RKO (cell line): ENCODE data around the gene SLC39A3.

Experiments used
- DNase-seq: peaks from one replicate; pipeline ENCODE4 v3.0.0-alpha.2; 2016; ENCODE audit warnings: low spot score

The SLC39A3 gene, protein sequence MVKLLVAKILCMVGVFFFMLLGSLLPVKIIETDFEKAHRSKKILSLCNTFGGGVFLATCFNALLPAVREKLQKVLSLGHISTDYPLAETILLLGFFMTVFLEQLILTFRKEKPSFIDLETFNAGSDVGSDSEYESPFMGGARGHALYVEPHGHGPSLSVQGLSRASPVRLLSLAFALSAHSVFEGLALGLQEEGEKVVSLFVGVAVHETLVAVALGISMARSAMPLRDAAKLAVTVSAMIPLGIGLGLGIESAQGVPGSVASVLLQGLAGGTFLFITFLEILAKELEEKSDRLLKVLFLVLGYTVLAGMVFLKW

DNA sequence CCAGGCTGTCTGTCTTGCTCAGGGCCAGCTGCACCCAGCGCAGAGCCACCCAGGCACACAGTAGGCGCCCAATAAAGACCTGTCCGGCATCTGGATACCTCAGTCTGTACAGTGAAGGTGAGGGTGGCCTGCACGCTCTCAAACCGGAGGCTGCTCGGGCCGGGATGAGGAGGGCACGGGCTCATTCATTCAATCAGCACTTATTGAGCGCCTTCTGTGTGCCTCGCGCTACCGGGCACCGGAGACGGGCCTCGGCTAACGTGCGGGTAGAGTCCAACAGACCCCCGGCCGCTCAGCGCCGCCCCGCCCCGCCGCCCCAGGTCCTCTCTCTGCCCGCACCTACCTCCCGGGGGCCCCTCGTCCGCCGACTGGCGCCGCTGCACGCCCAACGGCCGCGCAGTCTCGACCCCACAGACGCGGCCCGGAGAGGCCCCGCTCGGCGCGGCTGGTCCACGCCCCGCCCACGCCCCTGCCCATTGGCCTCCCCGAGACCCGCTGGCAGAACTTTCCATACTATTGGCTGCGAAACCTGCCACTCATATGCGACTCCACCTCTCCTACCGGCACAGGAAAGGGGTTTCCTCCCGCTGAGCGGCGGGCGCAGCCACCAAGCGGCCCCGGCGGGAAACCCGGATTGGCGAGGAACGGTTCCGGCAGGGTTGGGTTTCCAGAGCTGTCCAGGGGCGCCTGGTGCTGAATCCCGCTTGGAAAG, at the start of gene SLC39A3:
Gene SLC39A3 (minus strand): TSS at position 416 of the 712 bp plus-strand sequence. CDS start 2,760 bp downstream, outside the sequence.
- peak; percentile 97 for DNase-seq

DNA sequence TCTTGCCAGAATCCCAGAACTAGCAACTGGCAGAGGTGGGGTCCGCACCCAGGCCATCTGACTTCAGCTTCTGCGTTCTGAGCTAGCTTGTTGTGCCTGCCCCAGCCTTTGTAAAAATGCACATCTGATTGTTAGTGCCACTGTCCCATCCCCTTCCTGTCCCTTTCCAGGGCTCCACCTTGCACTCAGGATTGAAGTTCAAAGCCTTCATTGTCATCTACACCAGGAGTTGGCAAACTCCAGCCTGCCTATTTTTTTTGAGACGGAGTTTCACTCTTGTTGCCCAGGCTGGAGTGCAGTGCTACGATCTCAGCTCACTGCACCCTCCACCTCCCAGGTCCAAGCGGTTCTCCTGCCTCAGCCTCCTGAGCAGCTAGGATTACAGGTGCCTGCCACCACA, 48.4 kb upstream of the SLC39A3 start:
- DNase-seq = no peak

DNA sequence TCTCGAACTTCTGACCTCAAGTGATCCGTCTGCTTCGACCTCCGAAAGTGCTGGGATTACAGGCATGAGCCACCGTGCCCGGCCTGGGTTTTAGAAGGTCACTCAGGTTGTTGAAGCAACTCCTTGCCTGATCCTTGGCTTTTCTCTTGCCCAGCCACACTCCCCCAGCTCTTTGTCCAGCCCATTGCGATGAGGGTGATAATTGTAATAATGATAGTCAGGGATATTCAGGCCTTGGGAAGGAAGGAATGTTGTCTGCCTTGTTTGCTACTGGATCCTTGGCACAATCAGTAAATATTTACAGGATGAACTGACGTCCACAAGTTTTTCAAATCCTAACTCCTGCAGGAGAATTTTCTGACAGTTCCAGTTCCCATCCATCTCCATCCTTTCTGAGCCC, 47.3 kb upstream of the SLC39A3 start:
- no peak for DNase-seq

DNA sequence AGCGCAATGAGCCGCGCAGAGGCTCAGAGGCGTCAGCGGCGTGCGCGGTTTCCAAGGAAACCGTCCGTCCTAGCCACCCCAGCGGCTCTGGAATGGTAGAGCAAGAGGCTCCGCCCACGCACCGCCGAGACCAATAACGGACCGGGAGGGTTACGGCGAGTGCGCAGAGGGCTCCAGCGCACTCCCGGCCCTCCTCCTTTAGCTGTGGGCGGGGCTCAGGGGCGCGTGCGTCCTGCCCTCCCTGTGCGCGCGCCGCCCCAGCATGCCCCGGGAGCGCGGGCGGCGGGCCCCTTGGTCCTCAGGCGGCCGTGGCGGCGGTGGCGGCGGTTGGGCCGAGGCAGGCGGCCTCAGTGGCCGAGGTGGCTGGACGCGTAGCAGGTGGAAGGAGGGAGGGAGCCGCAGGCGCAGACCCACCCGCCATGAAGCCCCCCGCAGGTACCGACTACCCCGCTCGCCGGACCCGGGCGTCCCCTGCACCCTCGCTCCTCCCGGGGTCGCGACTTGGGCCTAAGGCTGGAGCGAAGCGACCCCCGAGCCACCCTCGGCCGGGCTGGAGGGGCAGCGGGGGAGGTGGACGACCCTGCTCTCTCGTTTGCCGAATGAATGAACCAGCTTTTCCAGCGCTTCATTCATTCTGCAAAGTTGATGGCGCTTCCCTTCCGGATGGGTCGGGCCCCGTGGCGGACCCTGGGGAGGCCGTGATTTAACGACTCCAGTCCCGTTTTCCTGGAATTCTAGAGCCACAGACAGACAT, 45.6 kb upstream of the SLC39A3 start, which contains the start of gene THOP1:
Gene THOP1 (plus strand): TSS at position 260 of the 754 bp plus-strand sequence. CDS start 160 bp downstream, at position 420.
- DNase-seq = peak; percentile 99

DNA sequence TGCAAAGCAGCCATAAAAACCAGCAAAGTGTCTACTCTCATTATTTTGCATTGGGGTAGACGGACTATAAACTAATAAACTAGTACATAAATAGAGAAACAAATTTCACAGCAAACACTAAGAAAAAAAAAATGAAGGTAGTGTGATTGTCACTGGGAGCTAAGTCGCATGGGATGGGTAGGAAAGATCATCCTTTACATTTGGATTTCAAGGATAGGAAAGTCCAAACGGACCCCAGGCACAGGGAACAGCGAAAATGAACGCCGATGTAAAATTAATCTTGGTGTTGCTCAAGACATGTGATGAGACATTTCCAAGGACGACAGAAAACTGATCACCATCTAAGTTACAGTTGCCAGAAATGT, 43.9 kb upstream of the SLC39A3 start:
- no peak for DNase-seq

DNA sequence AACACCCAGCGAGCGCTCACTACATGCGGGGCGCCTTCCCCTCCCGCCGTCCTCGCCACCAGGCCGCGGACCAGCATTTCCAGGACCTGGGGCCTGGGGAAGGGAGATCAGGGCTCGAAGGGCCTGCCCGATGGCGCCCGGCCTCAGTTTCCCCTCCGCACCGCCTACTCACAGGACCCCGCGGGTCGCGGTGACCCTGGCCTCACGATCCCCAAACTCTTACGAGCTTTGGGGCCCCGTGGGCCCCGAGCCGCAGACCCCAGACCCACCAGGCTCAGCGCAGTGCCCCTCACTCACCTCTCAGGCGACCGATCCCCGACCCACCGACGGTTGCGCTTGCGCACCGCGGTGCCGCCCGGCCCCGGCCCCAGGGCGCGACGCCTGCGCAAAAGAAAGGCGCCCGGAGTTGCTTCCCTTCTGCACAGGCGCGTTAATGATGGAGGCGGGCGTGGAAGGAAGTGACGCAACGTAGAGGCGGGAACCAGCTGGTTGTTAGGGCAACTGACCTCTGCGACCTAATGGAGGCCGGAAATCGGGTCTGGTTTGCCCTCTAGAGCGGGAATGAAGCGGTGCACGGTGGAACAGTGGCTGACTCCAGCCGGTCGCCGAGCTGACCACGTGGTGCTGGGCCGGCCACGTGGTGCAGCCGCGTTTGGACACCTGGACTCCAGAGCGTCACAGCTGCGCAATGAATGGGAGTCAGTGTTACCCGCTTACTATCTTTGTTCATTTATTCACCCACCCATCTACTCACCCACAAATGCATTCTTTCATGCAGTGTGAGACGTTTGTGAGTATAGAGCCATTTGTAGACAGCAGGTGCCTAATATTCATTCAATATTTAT, 43.3 kb upstream of the SLC39A3 start, which contains the start of gene SGTA:
Gene SGTA (minus strand): TSS at position 338 of the 845 bp plus-strand sequence. CDS start 14,205 bp downstream, outside the sequence.
- DNase-seq = peak; percentile 100

DNA sequence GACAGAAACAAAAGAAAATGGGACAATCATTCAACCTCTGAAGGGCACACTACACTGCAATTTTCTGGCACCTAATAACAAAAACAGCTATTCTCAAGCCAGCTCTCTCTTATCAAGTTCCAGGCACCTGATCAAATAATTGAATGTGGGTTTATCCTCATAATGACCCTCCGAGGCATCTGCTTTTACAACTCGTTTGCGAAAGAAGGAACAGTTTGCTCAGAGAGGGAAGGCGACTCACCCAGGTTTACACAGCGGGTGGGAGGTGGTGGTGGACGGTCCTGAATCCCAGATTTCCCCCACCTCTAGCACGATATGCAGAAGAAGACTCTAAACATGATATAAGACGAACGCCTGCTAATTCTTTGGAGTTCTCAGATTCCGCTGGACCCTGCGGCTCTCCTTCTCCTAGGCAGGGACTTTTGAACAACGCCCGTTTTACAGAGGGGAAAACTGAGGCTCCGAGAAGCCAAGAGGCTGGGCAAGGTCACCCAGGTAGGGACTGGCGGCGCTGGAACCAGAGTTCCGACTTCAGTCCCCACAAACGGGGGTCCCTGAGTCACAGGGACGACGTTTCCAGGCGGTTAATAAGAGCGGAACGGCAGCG, 42.6 kb upstream of the SLC39A3 start:
- no peak for DNase-seq

DNA sequence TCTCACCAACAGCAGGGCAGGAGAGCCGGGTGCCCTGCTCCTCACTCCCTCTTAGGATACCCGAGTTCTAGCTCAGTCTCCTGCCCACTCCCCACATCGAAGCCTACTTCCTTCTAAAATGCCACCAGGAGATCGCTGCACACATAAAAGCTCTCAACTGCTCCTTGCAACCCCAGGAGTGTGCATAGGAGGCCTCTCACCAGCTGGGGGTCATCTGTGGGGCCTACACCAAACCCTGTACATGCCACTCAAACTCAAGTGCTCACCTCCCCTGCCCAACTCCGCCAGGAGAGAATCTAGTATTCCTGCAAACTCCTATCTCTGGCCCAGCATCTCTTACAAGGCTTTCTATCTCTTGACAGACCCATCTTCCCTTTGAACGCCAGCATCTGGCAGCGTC, 40.5 kb upstream of the SLC39A3 start:
- no peak for DNase-seq

DNA sequence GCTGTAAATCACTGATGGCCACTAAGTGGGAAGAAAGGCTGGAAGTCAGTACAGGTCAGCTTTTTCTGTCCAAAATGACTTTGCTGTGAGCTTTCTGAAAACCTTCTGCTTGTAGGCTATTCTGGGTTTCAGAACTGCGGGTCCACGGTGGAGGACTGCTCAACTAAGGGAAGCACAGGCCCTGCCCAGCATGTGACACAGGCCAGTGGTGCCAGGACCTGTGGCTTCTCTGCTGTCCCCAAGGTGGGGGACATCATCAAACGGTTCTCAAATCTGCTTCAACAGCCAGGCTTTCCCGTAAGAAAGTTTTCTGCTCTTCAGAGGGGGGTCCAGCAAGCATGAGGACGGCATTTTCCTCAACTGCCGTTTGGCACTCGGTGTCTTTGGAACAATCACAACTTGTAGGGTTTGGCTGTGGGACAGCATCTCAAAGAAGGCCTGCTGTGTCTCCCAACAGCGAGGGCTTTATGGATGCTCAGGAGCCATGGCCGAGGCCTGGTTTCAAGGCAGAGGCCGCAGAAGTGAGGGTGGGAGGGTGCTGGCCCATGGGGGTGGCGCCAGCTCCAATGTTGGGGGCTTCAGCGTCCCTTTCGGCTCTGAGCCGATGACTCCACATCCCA, 39.4 kb upstream of the SLC39A3 start:
- DNase-seq = no peak

DNA sequence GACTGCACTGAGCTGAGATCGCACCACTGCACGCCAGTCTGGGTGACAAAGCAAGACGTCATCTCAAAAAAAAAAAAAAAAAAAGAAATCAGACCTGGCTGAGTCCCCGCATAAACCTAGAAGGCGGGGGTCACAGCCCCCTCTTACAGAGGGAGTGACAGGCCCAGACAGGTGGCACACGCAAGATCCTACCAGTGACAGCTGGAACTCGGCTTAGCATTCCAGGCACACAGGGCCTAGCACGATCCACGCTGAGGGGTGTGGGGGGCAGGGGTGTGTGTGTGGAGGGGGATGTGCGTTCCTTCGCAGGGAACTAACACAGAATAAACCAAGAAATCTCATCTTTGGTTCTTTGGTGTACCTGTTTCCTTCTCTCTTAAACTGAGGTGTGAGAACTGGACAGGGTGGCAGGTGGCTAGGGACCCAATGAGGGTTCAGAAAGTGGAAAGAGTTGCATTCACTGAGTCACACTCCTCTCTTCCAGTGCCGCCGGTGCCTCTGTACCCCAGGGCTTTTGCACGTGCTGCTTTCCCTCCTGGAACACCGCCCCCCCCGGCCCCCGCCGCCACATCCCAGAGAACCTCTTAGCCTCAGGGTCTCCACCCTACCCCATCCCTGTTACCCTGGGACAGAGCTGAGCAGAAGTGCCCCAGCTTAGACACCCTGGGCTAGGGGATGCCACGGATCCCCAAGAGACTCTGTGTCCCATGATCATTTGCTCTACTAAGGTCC, 38.3 kb upstream of the SLC39A3 start:
- no peak for DNase-seq

DNA sequence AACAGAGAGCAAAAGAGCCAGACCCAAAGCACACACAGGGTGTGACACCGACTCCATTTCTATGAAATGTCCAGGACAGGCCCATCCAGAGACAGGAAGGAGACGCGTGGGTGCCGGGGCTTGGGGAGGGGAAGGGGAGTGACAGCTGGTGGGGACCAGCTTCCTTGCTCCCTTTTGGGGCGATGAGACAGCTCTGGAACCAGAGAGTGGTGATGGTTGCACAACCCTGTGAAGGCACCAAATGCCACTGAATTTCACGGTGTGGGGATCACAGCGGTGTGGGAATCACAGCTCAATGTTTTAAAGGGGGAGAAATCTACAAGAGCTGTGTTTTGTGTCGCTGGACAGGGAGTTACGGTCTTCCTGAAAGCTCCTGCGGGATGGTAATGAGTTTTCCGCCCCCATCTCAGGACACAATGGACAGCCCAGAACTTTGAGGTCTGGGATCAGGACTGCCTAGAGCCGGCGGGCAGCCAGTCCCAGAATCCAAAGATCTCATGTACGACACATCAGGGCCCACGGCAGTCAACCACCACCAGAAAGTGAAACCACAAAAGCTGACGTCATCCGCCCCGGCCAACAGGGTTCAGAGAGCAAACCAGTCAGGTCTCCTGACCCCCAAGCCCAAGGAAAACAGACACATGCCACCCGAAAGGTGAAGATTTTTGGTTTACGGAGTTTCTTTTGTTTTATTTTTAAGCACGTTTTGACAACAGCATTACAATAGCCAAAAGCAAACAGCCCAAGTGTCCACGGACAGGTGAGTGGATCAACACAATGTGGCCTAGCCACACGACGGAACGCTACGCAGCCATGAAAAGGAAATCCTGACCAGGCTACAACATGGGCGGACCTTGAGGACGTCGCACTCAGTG, 36.0 kb upstream of the SLC39A3 start:
- no peak for DNase-seq

DNA sequence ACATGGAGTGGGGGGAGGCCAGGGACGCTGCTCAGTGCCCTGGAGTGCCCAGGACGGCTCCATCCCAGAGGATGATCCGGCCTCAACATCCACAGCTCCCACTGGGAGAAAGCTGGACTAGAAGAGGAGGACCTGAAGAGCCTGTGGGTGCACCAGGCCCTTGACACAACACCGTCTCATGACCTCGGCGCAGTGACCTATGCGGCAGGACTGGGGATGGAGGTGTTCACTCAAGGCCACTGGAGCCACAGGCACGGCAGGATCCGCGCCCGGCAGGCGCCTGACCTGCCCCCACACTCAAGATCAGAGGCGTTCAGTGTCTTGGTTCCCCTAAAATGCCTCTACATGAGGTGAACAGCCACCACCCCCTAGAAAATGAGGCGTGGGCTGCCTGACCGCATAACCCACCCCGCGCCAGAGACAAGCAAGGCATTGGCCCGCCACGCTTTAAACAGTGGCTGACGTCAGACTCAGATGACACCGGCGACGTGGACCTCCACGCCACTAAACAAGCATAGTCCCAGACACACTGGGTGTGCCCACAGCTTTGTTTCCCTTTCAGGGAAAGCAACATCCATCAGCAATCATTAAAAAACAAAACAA, 35.2 kb upstream of the SLC39A3 start:
- no peak for DNase-seq

DNA sequence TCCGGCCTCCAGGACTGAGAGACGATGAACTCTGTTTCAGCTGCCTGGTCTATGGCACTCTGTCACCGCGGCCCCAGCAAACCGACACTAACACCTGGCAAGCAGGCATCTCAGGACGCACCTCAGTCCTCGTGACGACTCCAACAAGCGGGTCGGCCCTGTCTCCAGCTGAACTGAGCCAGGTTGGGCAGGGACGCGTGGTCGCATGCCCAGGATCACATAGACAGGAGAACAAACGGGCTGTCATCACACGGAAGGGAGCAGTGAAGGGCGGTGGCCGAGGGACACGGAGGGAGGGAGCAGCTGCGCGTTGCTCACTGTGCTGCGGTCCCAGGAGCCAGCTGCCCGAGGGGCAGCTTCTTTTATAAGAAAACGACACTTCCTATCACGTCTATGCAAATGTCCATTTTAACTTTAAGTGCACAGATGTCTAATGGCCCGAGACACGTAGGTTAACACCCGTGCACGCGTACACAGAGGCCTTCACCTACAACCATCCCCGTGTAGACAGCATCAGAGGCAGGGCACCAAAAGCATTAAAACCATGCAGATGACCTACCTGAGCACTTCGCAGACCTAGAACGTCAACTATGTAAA, 34.4 kb upstream of the SLC39A3 start:
- no peak for DNase-seq

DNA sequence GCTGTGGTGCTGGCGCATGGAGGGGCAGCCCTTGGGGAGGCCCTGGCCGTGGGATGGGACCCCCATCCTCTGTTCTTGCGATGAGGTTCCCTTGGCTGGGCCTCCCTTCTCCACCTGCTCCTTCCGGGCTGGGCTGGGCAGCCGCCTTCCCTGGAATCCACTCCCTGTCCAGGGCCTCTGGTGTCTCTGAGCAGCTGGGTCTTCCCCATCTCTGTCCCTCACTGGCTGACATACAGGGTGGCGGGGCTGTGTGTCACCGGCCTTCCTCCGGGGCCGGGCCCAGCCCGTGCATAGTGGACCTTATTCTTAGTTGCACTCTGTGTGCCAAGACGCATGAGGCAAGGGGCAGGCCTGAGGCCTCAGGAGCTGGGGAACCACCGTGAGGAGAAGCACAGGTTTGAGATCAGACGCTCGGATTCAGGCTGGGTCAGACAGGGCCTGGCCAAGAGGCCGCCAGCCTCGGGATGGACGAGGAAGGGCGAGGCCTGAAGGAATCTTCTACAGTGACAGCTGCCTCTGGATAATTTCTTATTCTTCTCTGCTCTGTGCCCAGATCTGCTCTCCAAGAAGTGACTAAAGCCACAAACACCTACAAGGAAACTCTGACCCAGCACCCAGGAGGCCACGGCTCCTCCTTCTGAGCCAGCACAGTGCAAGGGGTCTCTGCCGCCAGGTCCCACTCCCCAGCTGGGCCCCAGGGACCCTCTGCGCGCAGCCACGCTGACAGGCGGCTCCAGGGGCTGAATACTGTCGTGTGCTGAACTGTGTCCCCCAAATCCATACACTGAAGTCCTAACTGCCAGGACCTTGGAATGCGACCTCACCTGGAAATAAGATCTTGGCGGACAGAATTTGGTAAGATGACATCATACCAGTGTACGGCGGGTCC, 32.2 kb upstream of the SLC39A3 start:
- no peak for DNase-seq

DNA sequence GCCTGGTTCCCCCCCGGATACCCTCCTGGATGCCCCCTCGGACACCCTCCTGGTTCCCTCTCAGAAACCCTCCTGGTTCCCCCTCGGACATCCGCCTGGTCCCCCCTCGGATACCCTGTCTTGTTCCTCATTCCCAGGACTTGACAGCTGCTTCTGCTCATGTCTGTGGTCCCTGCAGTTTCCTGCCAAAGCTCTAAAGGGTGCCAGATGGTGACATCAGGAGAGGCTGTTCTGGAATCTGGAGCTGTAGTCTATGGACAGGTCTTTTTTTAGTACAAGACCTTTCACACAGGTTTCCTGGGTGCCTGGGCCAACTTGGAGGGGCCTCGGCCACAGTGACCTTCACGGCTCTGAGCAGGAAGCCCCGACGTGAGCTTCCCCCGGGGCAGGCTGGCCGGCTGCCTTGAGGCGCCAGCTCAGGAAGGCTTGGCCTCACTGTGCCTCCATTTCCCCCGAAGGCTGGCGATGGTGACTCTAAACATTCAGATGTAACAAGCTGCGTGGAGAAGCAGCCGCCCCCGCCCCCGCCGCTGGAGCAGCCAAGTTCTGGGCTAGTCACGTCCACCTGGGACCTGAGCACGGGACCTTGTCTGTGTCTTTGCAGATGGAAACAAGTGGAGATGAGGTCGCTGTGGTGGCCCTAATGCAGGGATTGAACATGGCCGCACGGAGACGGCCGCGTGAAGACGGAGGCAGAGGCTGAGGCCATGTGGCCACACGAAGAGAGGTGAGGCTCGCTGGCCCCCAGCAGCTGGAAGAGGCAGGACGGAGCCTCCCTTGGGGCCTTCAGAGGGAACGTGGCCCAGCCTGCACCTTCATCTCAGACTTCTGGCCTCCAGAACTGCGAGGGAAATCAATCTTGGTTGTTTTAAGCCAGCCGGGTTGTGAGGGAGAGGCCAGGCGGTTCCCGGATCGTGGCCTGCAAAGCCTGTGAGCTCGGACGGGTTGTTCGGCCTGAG, 30.5 kb upstream of the SLC39A3 start:
- DNase-seq = no peak

DNA sequence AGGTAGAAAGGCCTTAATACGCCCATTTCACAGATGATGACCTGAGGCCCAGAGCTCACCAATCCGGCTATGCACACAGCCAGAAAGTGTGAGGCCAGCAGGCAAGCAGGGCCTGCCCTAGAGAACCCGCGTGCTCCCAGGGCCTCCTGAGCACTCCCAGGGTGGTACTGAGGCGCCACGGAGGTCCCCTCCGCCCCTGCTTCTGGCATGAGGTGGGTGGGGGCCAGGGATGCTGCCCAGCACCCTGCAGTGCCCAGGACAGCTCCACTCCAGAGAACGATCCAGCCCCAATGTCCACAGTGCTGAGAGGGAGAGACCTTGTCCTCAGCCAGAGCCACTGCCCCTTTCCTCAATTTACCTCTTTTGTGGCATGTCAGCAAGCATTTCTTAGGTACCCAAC, 29.4 kb upstream of the SLC39A3 start:
- no peak for DNase-seq
